GM12892 (cell line): Measurements from ENCODE around the gene MMP21.

Source experiments
- DNase-seq: peaks from one replicate; pipeline ENCODE4 v3.0.0; 2011; ENCODE audit not compliant: insufficient read length
- FAIRE-seq: peaks from 2 replicates; lab custom pipeline; 2011; peaks lifted over from hg19 to GRCh38; lab: Jason Lieb, UNC
- POLR2A ChIP-seq: IDR thresholded peaks from 2 replicates; pipeline ENCODE4 v1.6.1; 2011; ENCODE audit warnings: low read depth, low read length, control low read depth
- POLR2AphosphoS5 ChIP-seq: IDR thresholded peaks from 2 replicates; pipeline ENCODE4 v1.6.1; 2011; ENCODE audit warnings: low read depth, low read length, control low read depth
- TAF1 ChIP-seq: IDR thresholded peaks from 2 replicates; pipeline ENCODE4 v1.6.1; 2011; ENCODE audit warnings: low read depth, mild to moderate bottlenecking, control low read depth, low read length, borderline replicate concordance

MMP21 gene

DNA sequence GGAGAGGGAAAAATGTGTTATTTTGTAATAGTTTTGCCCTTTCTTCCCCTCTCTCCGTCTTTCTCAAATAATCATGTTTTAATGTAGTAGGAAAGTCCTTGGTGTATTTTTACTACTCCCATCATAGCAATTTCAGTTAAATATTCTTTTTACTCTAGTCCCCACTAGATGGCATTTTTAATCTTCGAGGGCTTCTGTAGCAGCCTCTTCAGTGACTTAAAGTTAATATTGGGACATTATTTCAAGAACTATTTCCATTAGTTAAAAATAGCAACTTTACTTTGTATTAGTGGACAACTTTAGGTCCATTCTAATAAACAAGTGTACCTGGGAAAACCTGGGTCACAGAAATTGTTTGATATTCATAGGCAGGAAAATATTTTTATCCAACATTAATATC is 33.2 kb downstream of the MMP21 start:
- FAIRE-seq, result no peak
- DNase-seq, result no peak
- TF ChIP-seq POLR2AphosphoS5, result no peak
- no peak for TF ChIP-seq TAF1
- TF ChIP-seq POLR2A, result no peak

GRCh38 chr10:125739994-125740679 is 35.5 kb downstream of the MMP21 start:
- no peak for DNase-seq
- no peak for FAIRE-seq
- TF ChIP-seq POLR2AphosphoS5, result no peak

- DNase-seq (no peak), FAIRE-seq (no peak)
- TF ChIP-seq POLR2A (no peak), POLR2AphosphoS5 (no peak), TAF1 (no peak)
Measured at GRCh38 chr10:125738206-125738605, 37.4 kb downstream of the MMP21 start.

DNA sequence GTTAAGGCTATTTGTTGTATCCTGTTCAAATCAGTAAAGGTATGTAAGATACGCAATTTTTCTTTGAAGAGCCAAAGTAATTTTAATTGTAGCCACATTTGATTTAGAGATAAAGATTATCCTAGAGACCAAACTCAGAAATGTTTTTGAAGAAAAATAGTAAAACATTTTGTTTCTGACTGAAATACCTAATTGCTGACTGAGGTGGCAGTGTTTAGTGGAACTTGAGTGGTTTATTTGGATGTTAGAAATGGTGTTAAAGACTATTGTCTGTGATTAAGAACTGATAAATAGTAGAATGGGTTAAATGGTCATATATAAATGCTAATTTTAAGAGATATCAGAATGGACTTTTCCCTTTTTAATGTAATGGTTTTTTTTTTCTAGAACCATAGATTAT is 40.8 kb downstream of the MMP21 start:
- FAIRE-seq, result no peak

DNA sequence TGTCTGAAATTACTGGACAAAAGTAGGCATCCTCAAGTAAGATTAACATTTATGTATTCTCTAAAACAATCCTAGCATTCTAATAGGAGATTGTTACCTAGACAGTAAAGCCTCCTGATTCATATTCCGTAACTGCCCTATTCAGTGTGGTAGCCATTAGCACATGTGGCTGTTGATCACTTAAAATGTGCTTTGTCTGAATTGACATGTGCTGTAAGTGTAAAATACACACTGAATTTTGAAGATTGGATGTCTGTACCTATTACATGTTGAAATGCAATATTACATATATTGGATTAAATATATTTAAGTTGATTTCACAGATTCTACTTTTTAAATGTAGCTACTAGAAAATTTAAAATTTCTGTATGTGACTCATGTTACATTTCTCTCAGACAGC is 41.5 kb downstream of the MMP21 start:
- FAIRE-seq (no peak), DNase-seq (no peak)
- TF ChIP-seq TAF1 (no peak), POLR2AphosphoS5 (no peak), POLR2A (no peak)

More for the DNA sequence above, 40.8 kb downstream of the MMP21 start:
- TF ChIP-seq TAF1 (no peak), POLR2AphosphoS5 (no peak), POLR2A (no peak)
- DNase-seq, result no peak

GRCh38 chr10:125727436-125727835 is 48.2 kb downstream of the MMP21 start:
- no peak for FAIRE-seq
- no peak for TF ChIP-seq POLR2A
- TF ChIP-seq TAF1, result no peak
- TF ChIP-seq POLR2AphosphoS5, result no peak
- DNase-seq, result no peak

- TF ChIP-seq POLR2A (no peak), TAF1 (no peak), POLR2AphosphoS5 (no peak)
- FAIRE-seq (no peak), DNase-seq (no peak)
Measured at GRCh38 chr10:125726914-125727313, 48.7 kb downstream of the MMP21 start.

GRCh38 chr10:125722811-125723210 is 52.8 kb downstream of the MMP21 start:
- DNase-seq (no peak), FAIRE-seq (no peak)
- TF ChIP-seq POLR2A, result no peak
- TF ChIP-seq TAF1, result no peak
- TF ChIP-seq POLR2AphosphoS5, result no peak

DNA sequence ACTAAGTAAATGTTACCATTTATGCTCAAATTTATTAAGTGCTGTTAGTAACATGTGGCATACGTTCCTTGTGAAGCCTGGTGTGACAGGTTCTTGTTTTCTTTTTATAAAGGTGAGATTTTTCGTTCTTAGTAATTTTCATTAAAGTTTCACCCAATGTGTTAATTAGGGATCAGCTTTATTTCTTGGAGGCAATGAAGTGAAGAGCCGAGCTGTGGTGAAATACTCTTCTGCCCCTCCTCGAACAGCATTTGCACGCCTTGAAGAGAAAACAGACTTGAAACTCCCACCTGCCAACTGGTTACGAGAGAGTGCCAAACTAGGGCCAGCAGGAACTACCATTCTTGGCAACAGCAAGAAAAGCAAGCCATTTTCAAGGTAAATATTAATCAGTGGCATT is 54.6 kb downstream of the MMP21 start:
- FAIRE-seq (no peak), DNase-seq (no peak)

GRCh38 chr10:125720002-125720382 is 55.6 kb downstream of the MMP21 start:
- DNase-seq, result no peak
- TF ChIP-seq POLR2A, result no peak
- TF ChIP-seq TAF1, result 0 out of 2 replicates have a peak, but pooled peaks have one; percentile 0

More for the DNA sequence above, 54.6 kb downstream of the MMP21 start:
- TF ChIP-seq TAF1 (no peak), POLR2A (no peak), POLR2AphosphoS5 (no peak)

GRCh38 chr10:125719173-125720001 is 56.2 kb downstream of the MMP21 start, which contains the start of gene EDRF1:
EDRF1 (plus strand) TSS chr10:125719709; CDS start chr10:125719808, 99 bp downstream.
- DNase-seq (peak; percentile 76), FAIRE-seq (peak; percentile 99)
- peak; percentile 96 for TF ChIP-seq POLR2AphosphoS5
- TF ChIP-seq POLR2A, result peak; percentile 99
- peak; percentile 64; the same call in 1 of the 2 replicates for TF ChIP-seq TAF1

More at GRCh38 chr10:125720002-125720382, 55.6 kb downstream of the MMP21 start:
- FAIRE-seq, result no peak
